Fibroblast of villous mesenchyme (primary cell): ENCODE results near the gene SORL1. TPM values are rescaled to one million over a fixed set of nuclear protein-coding genes. Genes with fewer than 3 reads are reported as not detected.

Experiments
- DNase-seq: peaks from one replicate; pipeline ENCODE4 v3.0.0-alpha.2; 2010; ENCODE audit warnings: low read depth
- H3K4me3 ChIP-seq: 2 replicates; pipeline ENCODE4 v1.5.1; 2011; ENCODE audit warnings: low read depth, mild to moderate bottlenecking, low read length
- total RNA-seq: library from RNA; depleted of rRNA; stranded (reverse); fragments of >200 nt; gene quantifications from 2 replicates; pipeline ENCODE4 v1.2.3, GENCODE V29; 2012
- TF ChIP-seq, protein P1 (sequence below): IDR thresholded peaks from 2 replicates; pipeline ENCODE4 v1.5.1; 2012; ENCODE audit warnings: low read depth, mild to moderate bottlenecking, low read length; ENCODE audit not compliant: insufficient read depth

SORL1 gene
- total RNA-seq, 1 donor = 0.43 TPM

DNA sequence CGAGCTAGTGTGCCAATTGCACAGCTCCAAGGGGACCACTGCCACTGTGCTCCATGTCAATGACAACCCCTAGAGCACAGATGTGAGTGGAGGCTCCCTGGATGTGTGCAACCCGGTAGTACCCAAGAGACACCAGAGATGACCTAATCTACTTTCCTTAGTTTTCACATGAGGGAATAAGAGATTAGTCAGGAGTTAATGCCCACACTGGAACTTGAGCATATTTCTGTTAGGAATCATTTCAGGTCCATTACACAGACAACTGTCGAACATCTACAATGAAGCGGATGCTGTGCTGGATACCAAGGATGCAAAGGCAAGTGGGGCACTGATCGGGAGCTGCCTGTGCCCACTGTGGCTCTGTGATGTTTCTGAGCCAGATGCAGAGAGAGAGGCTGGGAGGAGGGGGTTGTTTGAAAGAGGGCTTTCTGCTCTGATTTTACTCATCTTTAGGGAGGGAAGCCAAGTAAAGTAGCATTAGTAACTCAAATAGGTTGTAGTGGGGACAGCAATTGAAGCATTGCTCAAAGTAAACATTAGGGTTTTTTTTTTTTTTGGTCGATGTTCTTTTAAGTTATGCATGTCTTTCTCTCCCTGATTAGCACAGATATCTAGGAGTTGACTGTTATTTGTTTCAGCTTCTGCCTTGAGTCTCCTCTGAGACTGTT lies 83.1 kb downstream of the SORL1 start:
- DNase-seq = no peak

DNA sequence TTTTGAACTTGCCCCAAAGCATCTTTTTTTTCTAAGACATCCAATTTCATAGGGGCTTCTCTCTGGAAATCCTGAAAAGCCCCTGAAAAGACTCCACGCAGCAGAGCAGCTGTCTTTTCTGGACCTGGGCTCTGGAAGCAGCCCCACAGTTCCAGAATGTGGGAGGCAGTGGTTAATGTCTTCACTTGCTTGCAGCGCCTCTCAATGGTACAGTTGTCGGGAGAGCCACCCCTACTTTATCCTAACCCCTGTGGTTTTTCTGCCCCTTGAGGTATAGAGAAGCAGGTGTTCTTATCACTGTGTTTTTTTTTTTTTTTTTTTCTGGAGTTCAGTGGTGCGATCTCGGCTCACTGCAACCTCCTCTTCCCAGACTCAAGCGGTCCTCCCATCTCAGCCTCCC lies 84.0 kb downstream of the SORL1 start:
- no peak overlapping the region for H3K4me3 ChIP-seq
- DNase-seq = no peak
- TF ChIP-seq, protein P1, sequence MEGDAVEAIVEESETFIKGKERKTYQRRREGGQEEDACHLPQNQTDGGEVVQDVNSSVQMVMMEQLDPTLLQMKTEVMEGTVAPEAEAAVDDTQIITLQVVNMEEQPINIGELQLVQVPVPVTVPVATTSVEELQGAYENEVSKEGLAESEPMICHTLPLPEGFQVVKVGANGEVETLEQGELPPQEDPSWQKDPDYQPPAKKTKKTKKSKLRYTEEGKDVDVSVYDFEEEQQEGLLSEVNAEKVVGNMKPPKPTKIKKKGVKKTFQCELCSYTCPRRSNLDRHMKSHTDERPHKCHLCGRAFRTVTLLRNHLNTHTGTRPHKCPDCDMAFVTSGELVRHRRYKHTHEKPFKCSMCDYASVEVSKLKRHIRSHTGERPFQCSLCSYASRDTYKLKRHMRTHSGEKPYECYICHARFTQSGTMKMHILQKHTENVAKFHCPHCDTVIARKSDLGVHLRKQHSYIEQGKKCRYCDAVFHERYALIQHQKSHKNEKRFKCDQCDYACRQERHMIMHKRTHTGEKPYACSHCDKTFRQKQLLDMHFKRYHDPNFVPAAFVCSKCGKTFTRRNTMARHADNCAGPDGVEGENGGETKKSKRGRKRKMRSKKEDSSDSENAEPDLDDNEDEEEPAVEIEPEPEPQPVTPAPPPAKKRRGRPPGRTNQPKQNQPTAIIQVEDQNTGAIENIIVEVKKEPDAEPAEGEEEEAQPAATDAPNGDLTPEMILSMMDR = no peak

More for the DNA sequence above, 83.1 kb downstream of the SORL1 start:
- TF ChIP-seq, protein P1 = no peak
- H3K4me3 ChIP-seq = no peak overlapping the region

DNA sequence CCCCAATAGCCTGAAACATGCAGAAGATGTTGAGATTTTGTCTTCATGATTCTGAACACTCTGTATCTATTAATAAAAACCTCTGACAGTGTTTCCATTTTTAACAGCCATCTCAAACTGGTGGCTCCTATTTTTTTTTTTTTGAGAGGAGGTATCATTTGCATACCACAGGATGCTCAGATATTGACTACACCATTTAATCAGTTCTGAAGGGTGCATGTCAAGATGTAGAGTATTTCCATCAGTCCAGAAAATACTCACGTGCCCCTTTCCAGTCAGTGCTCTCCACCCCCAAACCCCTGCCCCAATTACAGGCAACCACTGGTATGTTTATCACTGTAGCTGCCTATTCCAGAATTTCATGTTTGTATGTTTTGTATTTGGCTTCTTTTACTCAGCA lies 85.9 kb downstream of the SORL1 start:
- no peak overlapping the region for H3K4me3 ChIP-seq
- DNase-seq = no peak
- TF ChIP-seq, protein P1 = no peak

DNA sequence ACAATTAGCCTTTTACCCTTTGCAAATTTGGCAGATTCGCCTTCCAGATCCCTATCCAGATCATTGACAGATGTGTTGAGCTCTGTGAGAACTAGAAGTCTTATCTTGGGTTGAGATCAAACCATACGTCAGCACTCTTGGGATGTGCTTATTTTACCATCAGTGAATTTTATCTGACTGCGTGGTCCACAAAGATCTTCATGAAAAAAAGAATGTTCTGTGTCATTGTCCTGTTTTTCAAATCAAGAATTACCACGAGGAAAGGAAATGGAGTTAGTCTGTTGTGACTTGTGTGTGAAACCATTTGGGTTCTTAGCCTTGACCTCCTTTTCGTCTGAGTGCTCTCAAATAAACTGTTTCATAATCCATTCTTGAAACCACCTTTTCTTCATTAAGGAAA lies 86.9 kb downstream of the SORL1 start:
- TF ChIP-seq, protein P1 = no peak
- no peak overlapping the region for H3K4me3 ChIP-seq
- no peak for DNase-seq

DNA sequence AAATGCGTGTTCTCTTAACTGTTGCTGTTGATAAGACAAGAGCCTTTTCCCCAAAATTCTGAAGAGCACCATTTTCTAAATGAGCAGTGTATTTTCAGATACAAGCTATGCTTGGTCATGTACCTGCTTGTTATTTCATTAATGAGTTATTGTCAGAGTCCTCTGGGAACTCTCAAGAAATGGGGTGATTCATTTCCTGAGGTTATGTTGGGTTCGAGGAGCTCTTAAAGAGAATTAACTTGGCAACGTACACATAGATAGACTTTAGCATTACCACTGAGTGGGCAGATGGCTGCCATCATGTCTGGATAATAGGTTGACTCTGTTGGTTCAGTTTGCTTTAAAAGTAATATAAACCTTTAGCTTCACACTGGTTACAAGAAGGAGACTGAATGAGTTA lies 88.5 kb downstream of the SORL1 start:
- no peak for DNase-seq
- TF ChIP-seq, protein P1 = no peak

DNA sequence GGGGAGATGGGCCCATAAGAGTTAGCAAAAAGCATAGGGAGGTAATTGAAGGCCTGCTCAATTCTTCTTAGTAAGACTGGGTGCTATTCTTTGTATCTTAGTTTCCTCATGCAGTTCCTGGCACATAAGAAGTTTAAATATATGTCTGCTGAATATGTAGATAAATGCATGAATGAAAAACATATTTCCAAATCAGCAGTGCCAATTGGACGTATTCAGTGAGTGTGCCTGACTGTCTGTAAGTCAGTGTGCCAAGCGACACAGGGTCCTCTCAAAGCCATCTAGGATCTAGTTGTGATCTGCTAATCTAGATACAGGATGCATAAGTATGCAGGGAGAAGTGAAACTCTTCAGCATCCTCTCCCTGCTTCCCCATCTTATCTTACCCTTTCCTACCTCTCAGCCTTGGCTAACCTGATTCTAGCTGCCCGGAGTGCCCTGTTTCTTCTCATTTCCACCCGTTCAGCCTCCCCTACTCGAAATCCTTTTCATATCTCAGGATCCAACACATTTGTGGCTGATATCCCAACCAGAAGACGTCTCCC lies 91.8 kb downstream of the SORL1 start:
- no peak for DNase-seq
- no peak overlapping the region for H3K4me3 ChIP-seq
- TF ChIP-seq, protein P1 = no peak

More for the DNA sequence above, 88.5 kb downstream of the SORL1 start:
- H3K4me3 ChIP-seq = no peak overlapping the region
